ENCODE results near the gene TEPSIN.

- TF ChIP-seq CTCF (IDR thresholded peaks at IDR 0.05) (no peak), POLR2A (IDR thresholded peaks at IDR 0.05) (no peak)
Measured at GRCh38 chr17:81197409-81197795, 41.5 kb downstream of the TEPSIN start.

Data from heart left ventricle (tissue), 13 donors.